Uterus (tissue), 4 donors: Measurements from ENCODE around the gene WSCD1. TPM values are rescaled to one million over a fixed set of nuclear protein-coding genes. Genes with fewer than 3 reads are reported as not detected.

ENCODE experiments used
- DNase-seq, 2 donors: peaks; one replicate each; pipeline ENCODE4 v3.0.0-alpha.2; 2019 to 2020
- H3K27ac ChIP-seq, 2 donors: fragments of 200-600 bp; sonication (generic); 1 replicate in 1 of 2; 2 replicates in 1 of 2; pipeline ENCODE4 v1.5.1; 2016 to 2018
- H3K27me3 ChIP-seq, 2 donors: fragments of 200-600 bp; sonication (generic); one replicate each; pipeline ENCODE4 v1.5.1; 2018 to 2019; ENCODE audit warnings: control low read depth in 1 of 2
- H3K36me3 ChIP-seq, 2 donors: fragments of 200-600 bp; sonication (generic); one replicate each; pipeline ENCODE4 v1.5.1; 2019; ENCODE audit warnings: control low read depth in 1 of 2
- H3K4me1 ChIP-seq, 2 donors: fragments of 200-600 bp; sonication (generic); one replicate each; pipeline ENCODE4 v1.5.1; 2018 to 2019; ENCODE audit warnings: control low read depth in 1 of 2
- H3K4me3 ChIP-seq, 2 donors: fragments of 200-600 bp; sonication (generic); 1 replicate in 1 of 2; 2 replicates in 1 of 2; pipeline ENCODE4 v1.5.1; 2018 to 2019; ENCODE audit warnings: mild to moderate bottlenecking in 1 of 2
- H3K9me3 ChIP-seq, 2 donors: fragments of 200-600 bp; sonication (generic); one replicate each; pipeline ENCODE4 v1.5.1; 2019; ENCODE audit warnings: control low read depth in 1 of 2
- POLR2A ChIP-seq, 2 donors: fragments of 450-650 bp; IDR thresholded peaks; one replicate each; pipeline ENCODE4 v1.6.1; 2016; ENCODE audit warnings: antibody characterized with exemption in 2 of 2, mild to moderate bottlenecking in 1 of 2, moderate library complexity in 1 of 2
- intact Hi-C: fragments of 100-400 bp; cut with DNase I; formaldehyde crosslinking; loops from one replicate; pipeline ENCODE4 v1.15.1; 2023; ENCODE audit warnings: low total_unique reads
- total RNA-seq, 4 donors: library from RNA; depleted of rRNA in 3 of 4; stranded (reverse); fragments of >200 nt in 3 of 4; gene quantifications; one replicate each; pipeline versions ENCODE4 v1.1.0 to v1.2.4, GENCODE V29; 2014 to 2023
- TF ChIP-seq, protein P1 (sequence below), 4 experiments: fragments of 200-600 bp in 2 of 4; fragments of 450-650 bp in 2 of 4; sonication (generic) in 2 of 4; IDR thresholded peaks; one replicate each; pipeline ENCODE4 v1.5.1; 2016 to 2019; ENCODE audit warnings: antibody characterized with exemption in 4 of 4, mild to moderate bottlenecking in 2 of 4, moderate library complexity in 1 of 4
- donor health status: DM: yes; HTN: yes; CAD: no.

Gene WSCD1
- total RNA-seq, 4 donors from 2014 or later: 3.8 to 12.7 (median 6.6) TPM

DNA sequence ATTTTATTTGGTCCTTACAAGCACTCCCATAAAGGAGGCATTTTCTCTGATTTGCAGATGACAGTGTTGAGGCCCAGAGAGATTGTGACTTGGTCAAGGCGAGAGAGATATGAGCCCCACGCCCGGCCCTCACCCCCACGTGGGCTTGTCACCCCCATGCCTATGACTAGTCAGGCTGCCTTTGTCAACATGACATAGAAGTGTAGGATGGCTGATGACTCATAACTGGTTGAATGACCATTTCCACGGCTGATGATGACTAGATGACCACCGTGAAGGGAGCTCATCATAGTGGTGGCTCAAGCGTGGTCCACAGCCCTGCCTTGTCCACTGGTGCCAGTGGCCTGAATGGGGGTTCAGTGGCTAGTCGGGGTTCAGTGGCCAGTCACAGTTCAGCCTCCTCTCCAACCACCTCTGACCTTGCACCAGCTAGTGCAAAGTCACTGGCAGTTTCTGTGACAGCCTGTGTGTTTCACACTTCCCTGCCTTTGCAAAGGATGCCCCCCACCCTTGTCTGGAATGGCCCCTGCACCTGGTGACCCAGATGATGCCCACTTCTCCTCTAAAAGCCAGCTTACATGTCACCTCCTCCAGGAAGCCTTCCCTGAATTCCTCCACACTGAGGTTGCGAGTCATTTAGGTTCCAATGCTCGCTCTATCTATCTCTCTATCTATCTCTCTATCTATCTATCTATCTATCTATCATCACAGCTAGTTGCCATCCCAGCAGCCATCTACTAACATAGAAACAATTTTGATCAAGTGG lies 3.8 kb upstream of the WSCD1 start:
- no peak overlapping the region for H3K27ac ChIP-seq
- no peak for DNase-seq
- no peaks in the 10 kb centered on the region for H3K36me3 ChIP-seq
- H3K27me3 ChIP-seq: no peaks in the 10 kb centered on the region
- TF ChIP-seq, protein P1, sequence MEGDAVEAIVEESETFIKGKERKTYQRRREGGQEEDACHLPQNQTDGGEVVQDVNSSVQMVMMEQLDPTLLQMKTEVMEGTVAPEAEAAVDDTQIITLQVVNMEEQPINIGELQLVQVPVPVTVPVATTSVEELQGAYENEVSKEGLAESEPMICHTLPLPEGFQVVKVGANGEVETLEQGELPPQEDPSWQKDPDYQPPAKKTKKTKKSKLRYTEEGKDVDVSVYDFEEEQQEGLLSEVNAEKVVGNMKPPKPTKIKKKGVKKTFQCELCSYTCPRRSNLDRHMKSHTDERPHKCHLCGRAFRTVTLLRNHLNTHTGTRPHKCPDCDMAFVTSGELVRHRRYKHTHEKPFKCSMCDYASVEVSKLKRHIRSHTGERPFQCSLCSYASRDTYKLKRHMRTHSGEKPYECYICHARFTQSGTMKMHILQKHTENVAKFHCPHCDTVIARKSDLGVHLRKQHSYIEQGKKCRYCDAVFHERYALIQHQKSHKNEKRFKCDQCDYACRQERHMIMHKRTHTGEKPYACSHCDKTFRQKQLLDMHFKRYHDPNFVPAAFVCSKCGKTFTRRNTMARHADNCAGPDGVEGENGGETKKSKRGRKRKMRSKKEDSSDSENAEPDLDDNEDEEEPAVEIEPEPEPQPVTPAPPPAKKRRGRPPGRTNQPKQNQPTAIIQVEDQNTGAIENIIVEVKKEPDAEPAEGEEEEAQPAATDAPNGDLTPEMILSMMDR (IDR thresholded peaks at IDR 0.05): no peak
- TF ChIP-seq POLR2A (IDR thresholded peaks at IDR 0.05): no peak
- no peak overlapping the region for H3K4me3 ChIP-seq
- intact Hi-C loops: no loop called here
- no peaks in the 10 kb centered on the region for H3K4me1 ChIP-seq
- H3K9me3 ChIP-seq: no peaks in the 10 kb centered on the region

DNA sequence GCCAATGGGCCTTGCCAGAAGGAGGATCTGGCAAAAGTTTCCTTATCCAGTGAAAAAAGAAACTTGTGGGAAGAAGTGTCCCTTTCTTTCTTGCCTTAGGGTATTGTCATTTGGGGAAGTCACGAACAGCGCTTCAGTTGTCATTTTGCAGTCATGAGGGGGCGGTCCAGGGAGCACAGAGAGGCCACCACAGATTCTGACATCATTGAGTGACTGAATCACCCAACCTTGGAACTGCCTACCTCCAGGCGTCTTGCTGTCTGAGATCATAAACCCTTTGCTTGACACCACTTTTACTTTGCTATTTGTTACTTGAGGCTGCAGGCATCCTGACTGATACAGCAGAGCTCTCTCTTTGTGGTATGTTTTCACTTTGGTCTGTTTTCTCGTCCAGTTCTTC lies 3.1 kb upstream of the WSCD1 start:
- intact Hi-C loops: no loop called here
- DNase-seq: no peak
- no peak for TF ChIP-seq POLR2A (IDR thresholded peaks at IDR 0.05)
- TF ChIP-seq, protein P1 (IDR thresholded peaks at IDR 0.05): no peak
- Histone ChIP-seq H3K27ac (no peak overlapping the region), H3K4me1 (no peaks in the 10 kb centered on the region), H3K36me3 (no peaks in the 10 kb centered on the region), H3K4me3 (no peak overlapping the region), H3K9me3 (no peaks in the 10 kb centered on the region), H3K27me3 (no peaks in the 10 kb centered on the region)

DNA sequence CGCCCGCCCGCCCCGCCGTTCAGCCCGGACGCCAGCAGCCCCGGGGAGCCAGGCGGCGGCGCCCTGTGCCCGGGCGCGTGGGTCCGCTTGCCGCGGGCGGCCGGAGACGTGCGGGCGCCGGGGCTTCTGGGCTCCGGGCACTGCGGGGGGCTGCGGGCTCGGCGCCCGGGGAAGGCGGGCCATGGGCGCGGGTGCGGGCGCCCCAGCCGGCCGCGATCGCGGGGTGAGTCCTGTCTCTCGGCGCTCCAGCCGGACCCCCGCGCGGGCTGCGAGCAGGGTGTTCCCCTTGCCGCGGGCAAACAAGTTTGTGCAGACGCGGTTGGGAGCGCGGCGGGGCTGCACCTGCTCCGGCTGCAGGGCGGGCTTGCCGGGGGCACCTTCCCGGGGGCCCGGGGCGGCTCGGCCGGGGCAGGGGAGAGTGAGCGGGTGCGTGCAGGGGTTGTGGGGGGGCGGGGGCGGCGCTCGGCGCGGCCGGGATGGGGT lies 292 bp downstream of the WSCD1 start:
- intact Hi-C loops: no loop called here
- Histone ChIP-seq H3K4me1 (no peaks in the 10 kb centered on the region), H3K36me3 (no peaks in the 10 kb centered on the region), H3K4me3 (peak overlapping the region; percentile 21 to 26), H3K9me3 (no peaks in the 10 kb centered on the region), H3K27ac (no peak overlapping the region), H3K27me3 (no peaks in the 10 kb centered on the region)
- no peak for DNase-seq
- TF ChIP-seq, protein P1 (IDR thresholded peaks at IDR 0.05): no peak
- no peak for TF ChIP-seq POLR2A (IDR thresholded peaks at IDR 0.05)

DNA sequence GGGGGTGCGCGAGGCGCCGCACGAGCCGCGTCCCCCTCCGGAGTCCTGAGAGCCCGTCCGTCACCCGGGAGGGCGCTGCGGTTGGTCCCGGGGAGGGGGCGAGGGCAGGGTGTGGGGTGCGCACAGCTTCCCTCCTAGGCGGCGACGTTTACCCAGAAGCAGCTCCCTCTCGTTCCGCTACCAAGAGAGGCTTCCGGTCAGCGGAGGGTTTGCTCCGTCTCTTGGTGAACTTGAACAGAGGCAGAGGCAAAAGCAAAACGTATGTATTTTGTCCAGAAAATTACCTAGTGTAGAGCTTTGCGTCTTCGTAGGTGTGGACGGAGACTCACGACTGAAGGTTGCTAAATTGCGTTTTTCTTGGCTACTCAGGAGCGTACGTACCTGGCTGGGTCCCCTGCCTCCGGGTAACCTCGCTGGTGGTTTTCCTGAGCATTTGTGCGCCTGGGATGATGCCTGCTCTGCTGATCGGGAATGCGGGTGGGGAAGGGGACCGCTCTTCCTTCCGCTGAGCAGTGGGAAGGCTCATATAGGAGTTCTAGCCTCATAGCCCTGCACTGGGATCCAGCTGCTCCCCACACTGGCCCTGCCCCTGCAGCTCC lies 833 bp downstream of the WSCD1 start:
- Histone ChIP-seq H3K4me3 (peak overlapping the region; percentile 21 to 26), H3K27ac (no peak overlapping the region), H3K27me3 (no peaks in the 10 kb centered on the region), H3K4me1 (no peaks in the 10 kb centered on the region), H3K36me3 (no peaks in the 10 kb centered on the region), H3K9me3 (no peaks in the 10 kb centered on the region)
- no peak for DNase-seq
- intact Hi-C loops: no loop called here
- TF ChIP-seq POLR2A (IDR thresholded peaks at IDR 0.05): no peak
- TF ChIP-seq, protein P1 (IDR thresholded peaks at IDR 0.05): no peak

DNA sequence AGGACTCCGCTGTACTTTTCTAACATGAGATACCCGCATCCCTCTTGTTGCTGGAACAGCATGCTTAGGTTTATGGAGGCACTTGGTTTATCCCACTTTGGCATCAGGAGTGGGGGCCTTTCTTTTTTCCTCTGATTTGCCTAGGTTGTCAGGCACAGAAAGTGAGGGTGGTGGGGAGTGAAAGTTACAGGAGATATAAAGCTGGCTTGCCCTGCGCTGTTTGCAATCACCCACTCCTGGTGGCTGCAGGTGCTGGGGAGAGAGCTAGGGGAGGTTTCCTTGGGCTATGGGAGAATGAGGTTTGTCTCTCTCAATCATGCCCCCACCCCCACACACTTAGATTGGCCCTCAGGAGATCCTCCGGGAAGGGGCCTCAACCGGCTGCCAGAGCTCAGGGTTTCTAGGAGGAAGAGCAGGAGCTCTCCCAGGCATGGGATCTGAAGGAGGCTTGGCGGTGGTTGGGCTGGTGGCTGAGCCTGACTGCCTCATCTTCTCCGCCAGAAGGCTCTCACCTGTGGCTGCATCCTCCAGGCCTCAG lies 1.4 kb downstream of the WSCD1 start:
- Histone ChIP-seq H3K4me3 (peak overlapping the region in 1 of 2 donors; percentile 26), H3K4me1 (no peaks in the 10 kb centered on the region), H3K9me3 (no peaks in the 10 kb centered on the region), H3K27me3 (no peaks in the 10 kb centered on the region), H3K36me3 (no peaks in the 10 kb centered on the region), H3K27ac (no peak overlapping the region)
- intact Hi-C loops: no loop called here
- no peak for DNase-seq
- TF ChIP-seq POLR2A (IDR thresholded peaks at IDR 0.05): no peak
- TF ChIP-seq, protein P1 (IDR thresholded peaks at IDR 0.05): no peak
